Measurements from ENCODE around the gene GRID1.

GRCh38 chr10:86019141-86019540 is 347.5 kb downstream of the GRID1 start:
- TF ChIP-seq CTCF (conservative IDR thresholded peaks at IDR 0.05): no peak
- TF ChIP-seq EZH2 (IDR thresholded peaks at IDR 0.05; ENCODE audit: low read depth): no peak
